ENCODE measurements around the gene FBRS.

DNA sequence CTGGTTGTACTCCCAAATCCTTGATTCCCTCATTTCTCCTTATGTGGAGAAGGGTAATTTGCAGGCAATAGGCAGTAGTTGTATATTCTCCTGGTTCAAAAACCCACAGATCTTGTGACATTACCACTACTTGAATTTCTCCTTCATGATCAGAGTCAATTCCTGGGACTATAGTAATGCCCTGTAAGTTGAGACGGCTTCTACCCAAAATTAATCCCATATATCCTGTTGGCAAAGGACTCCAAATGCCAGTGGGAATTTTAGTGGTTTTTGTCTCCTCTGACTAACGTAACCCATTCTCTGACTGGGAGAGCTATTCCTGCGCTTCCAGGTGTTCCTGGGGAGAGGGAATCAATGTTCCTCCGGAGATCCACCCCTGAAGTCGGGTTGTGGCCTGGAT is 36.5 kb upstream of the FBRS start:
- TF ChIP-seq, protein P1, sequence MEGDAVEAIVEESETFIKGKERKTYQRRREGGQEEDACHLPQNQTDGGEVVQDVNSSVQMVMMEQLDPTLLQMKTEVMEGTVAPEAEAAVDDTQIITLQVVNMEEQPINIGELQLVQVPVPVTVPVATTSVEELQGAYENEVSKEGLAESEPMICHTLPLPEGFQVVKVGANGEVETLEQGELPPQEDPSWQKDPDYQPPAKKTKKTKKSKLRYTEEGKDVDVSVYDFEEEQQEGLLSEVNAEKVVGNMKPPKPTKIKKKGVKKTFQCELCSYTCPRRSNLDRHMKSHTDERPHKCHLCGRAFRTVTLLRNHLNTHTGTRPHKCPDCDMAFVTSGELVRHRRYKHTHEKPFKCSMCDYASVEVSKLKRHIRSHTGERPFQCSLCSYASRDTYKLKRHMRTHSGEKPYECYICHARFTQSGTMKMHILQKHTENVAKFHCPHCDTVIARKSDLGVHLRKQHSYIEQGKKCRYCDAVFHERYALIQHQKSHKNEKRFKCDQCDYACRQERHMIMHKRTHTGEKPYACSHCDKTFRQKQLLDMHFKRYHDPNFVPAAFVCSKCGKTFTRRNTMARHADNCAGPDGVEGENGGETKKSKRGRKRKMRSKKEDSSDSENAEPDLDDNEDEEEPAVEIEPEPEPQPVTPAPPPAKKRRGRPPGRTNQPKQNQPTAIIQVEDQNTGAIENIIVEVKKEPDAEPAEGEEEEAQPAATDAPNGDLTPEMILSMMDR (conservative IDR thresholded peaks at IDR 0.05) = no peak
- no peak for TF ChIP-seq EZH2 (IDR thresholded peaks at IDR 0.05; ENCODE audit: low read depth)

All from PC-9 (cell line).